HepG2 (cell line): ENCODE measurements around the gene HOTAIR. TPM values are rescaled to one million over a fixed set of nuclear protein-coding genes. Genes with fewer than 3 reads are reported as not detected.

Source experiments
- ATAC-seq: fragments of 200-7000 bp; cut with Tn5 transposase; 3 replicates; pipeline ENCODE4 v1.9.1; 2020; ENCODE audit warnings: mild to moderate bottlenecking, moderate library complexity
- BruUV-seq: library from RNA; stranded (reverse); fragments of 400-500 nt; replicated peaks from 2 replicates; lab custom pipeline; 2021; lab: Mats Ljungman, UMichigan
- CTCF ChIA-PET: fragments of 300-600 bp; formaldehyde crosslinking; extraction: SDS; loops from one replicate; lab custom pipeline; 2021; ENCODE audit warnings: low total read pairs, inconsistent platforms, low intra/inter-chr PET ratio; lab: Yijun Ruan, JAX
- POLR2A ChIA-PET: fragments of 350-600 bp; sonication (Branson Sonifier 250); formaldehyde crosslinking; loops from one replicate; lab custom pipeline; 2020; ENCODE audit warnings: antibody characterized with exemption, inconsistent platforms; lab: Yijun Ruan, JAX
- DNase-seq: peaks from one replicate; pipeline ENCODE4 v3.0.0-alpha.2; 2015; ENCODE audit warnings: low spot score
- FAIRE-seq: peaks from 3 replicates; lab custom pipeline; 2011; peaks lifted over from hg19 to GRCh38; lab: Jason Lieb, UNC
- H2AFZ ChIP-seq: one replicate; pipeline ENCODE4 v1.6.1; 2011; ENCODE audit warnings: low read length, inconsistent platforms
- H3K27ac ChIP-seq: fragments of 300-600 bp; 3 replicates; pipeline ENCODE4 v1.8.0; 2011; ENCODE audit warnings: mixed run types, mild to moderate bottlenecking, mixed read lengths, low read length, inconsistent platforms; ENCODE audit not compliant: insufficient read depth; ENCODE audit errors: extremely low read length
- H3K27me3 ChIP-seq, 2 experiments: fragments of 200-600 bp in 1 of 2; 2 replicates in 1 of 2; 3 replicates in 1 of 2; pipeline versions ENCODE4 v1.6.0 to v1.8.0; 2011; ENCODE audit warnings: low read length in 2 of 2, mild to moderate bottlenecking in 2 of 2, moderate library complexity in 2 of 2, inconsistent platforms in 1 of 2; ENCODE audit not compliant: insufficient read depth in 2 of 2, control insufficient read depth in 1 of 2
- H3K36me3 ChIP-seq, 2 experiments: fragments of 200-600 bp in 1 of 2; replicated peaks in 1 of 2; 2 replicates in 1 of 2; 3 replicates in 1 of 2; pipeline versions ENCODE4 v1.5.1 to v1.8.0; 2011; ENCODE audit warnings: low read length in 2 of 2, inconsistent platforms in 1 of 2; ENCODE audit not compliant: insufficient read depth in 2 of 2, control insufficient read depth in 1 of 2
- H3K4me1 ChIP-seq: 2 replicates; pipeline ENCODE4 v1.5.1; 2012; ENCODE audit warnings: low read length, inconsistent platforms; ENCODE audit not compliant: insufficient read depth
- H3K4me2 ChIP-seq: 2 replicates; pipeline ENCODE4 v1.6.0; 2011; ENCODE audit warnings: low read depth, low read length, inconsistent platforms
- H3K4me3 ChIP-seq, 3 experiments: fragments of 200-600 bp in 1 of 3; sonication (generic), shearing (Covaris generic) in 1 of 3; replicated peaks in 1 of 3; 2 replicates each; pipeline ENCODE4 v1.5.1; 2011 to 2016; ENCODE audit warnings: low read length in 3 of 3, inconsistent platforms in 2 of 3, low read depth in 2 of 3, mild to moderate bottlenecking in 2 of 3, control low read depth in 1 of 3, mixed read lengths in 1 of 3; ENCODE audit not compliant: insufficient read depth in 1 of 3
- H3K79me2 ChIP-seq: one replicate; pipeline ENCODE4 v1.6.1; 2011; ENCODE audit warnings: low read length, inconsistent platforms; ENCODE audit not compliant: insufficient read depth
- H3K9ac ChIP-seq: 2 replicates; pipeline ENCODE4 v1.6.0; 2011; ENCODE audit warnings: mild to moderate bottlenecking, low read depth, low read length, inconsistent platforms; ENCODE audit not compliant: insufficient read depth
- H3K9me3 ChIP-seq: 2 replicates; pipeline ENCODE4 v1.5.1; 2012; ENCODE audit warnings: mild to moderate bottlenecking, low read length
- H4K20me1 ChIP-seq: 2 replicates; pipeline ENCODE4 v1.6.0; 2011; ENCODE audit warnings: inconsistent platforms, mild to moderate bottlenecking, low read length, moderate library complexity; ENCODE audit not compliant: insufficient read depth
- MYNN ChIP-seq: sonication (generic); formaldehyde crosslinking; IDR thresholded peaks from 2 replicates; pipeline ENCODE4 v1.4.0; 2020; ENCODE audit warnings: mild to moderate bottlenecking, low read depth, missing genetic modification reagents
- REL ChIP-seq: sonication (generic); formaldehyde crosslinking; conservative IDR thresholded peaks from 2 replicates; pipeline ENCODE4 v1.8.0; 2022; ENCODE audit warnings: mild to moderate bottlenecking, missing genetic modification reagents, moderate library complexity
- RFXAP ChIP-seq: sonication (generic); formaldehyde crosslinking; IDR thresholded peaks from 2 replicates; pipeline ENCODE4 v1.4.0; 2020; ENCODE audit warnings: missing genetic modification reagents, borderline replicate concordance
- TFDP1 ChIP-seq: IDR thresholded peaks from 2 replicates; pipeline ENCODE4 v1.6.1; 2016; ENCODE audit warnings: missing compliant biosample characterization, missing genetic modification reagents, borderline replicate concordance
- ZNF138 ChIP-seq: sonication (generic); formaldehyde crosslinking; IDR thresholded peaks from 2 replicates; pipeline ENCODE4 v1.5.0; 2020; ENCODE audit warnings: mild to moderate bottlenecking, low read depth, missing genetic modification reagents
- ZUFSP ChIP-seq: sonication (generic); formaldehyde crosslinking; IDR thresholded peaks from 2 replicates; pipeline ENCODE4 v1.9.0; 2021; ENCODE audit warnings: missing genetic modification reagents, mild to moderate bottlenecking, borderline replicate concordance
- WGBS: methylation state at CpG from one replicate; pipeline ENCODE4 v1.1.6; 2017; ENCODE audit warnings: low lambda C conversion rate; 5-methylcytosine and 5-hydroxymethylcytosine counted together
- in situ Hi-C: cut with HindIII; loops from 2 replicates; pipeline ENCODE4 v1.10.0; 2017; ENCODE audit warnings: low pct_unique_long_range_greater_than_20kb; ENCODE audit not compliant: extremely low pct_ligation_motif_present
- intact Hi-C: fragments of 100-400 bp; cut with micrococcal nuclease; formaldehyde crosslinking; loops from one replicate; pipeline ENCODE4 v1.10.0; 2022; ENCODE audit not compliant: unreplicated experiment
- polyA plus RNA-seq, 8 experiments: library from polyadenylated mRNA; depleted of rRNA in 3 of 8; stranded (reverse) in 7 of 8; unstranded in 1 of 8; fragments of >200 nt; fragmentation: Illumina TruSeq in 4 of 8; extraction: Trizol in 4 of 8; gene quantifications; 2 replicates each; pipeline versions ENCODE4 v1.2.1 to v1.2.3, GENCODE V29; 2011 to 2016; ENCODE audit warnings: low read depth in 4 of 8, missing spikeins in 1 of 8, mixed read lengths in 1 of 8; ENCODE audit not compliant: insufficient read depth in 1 of 8
- total RNA-seq, 5 experiments: library from RNA; depleted of rRNA; stranded (reverse); fragments of >200 nt; fragmentation: Illumina TruSeq; extraction: Trizol; gene quantifications; 2 replicates each; pipeline ENCODE4 v1.2.3, GENCODE V29; 2016; ENCODE audit warnings: low read depth in 1 of 5

Gene HOTAIR
- total and polyA plus RNA-seq, 2 of the 13 experiments (the other 11 are each of a cell fraction or from before 2014, with no cell fraction given): not detected

GRCh38 chr12:53990311-53991076 lies 15.7 kb upstream of the HOTAIR start:
- Histone ChIP-seq H3K4me2 (no peak overlapping the region), H4K20me1 (no peaks in the 10 kb centered on the region), H3K27ac (no peak overlapping the region), H3K27me3 (peaks cover 10 to 39% of the 10 kb centered on the region in 2 experiments), H3K9me3 (no peaks in the 10 kb centered on the region)
- CTCF ChIA-PET: no interaction called here
- no peak for FAIRE-seq
- DNase-seq: no peak
- WGBS: 61% methylated on average over 24 of the region's 27 CpGs
- TF ChIP-seq ZNF138 (CRISPR knock-in tag): no peak
- no peak for TF ChIP-seq REL (CRISPR knock-in tag)
- TF ChIP-seq ZUFSP (CRISPR knock-in tag): no peak
- TF ChIP-seq RFXAP: no peak
- TF ChIP-seq MYNN (CRISPR knock-in tag): no peak
- TF ChIP-seq TFDP1: no peak
- TF ChIP-seq, all 625 proteins: peak for 0
- BruUV-seq: no TSS peak
- intact Hi-C loops (no loop called here), in situ Hi-C loops (loop anchor here (10.0 kb wide), 1 partner anchor 384 kb away; no protein-coding TSS in a partner anchor)
- no peak for ATAC-seq
- Histone ChIP-seq H3K9ac (no peak overlapping the region), H3K79me2 (no peaks in the 10 kb centered on the region), H3K4me1 (peaks cover 55% of the 10 kb centered on the region), H3K4me3 (no peak overlapping the region), H2AFZ (no peak overlapping the region), H3K36me3 (no peaks in the 10 kb centered on the region)
- POLR2A ChIA-PET: no interaction called here
